AG04450 (cell line): ENCODE measurements around the gene PPP1R15B. TPM values are rescaled to one million over a fixed set of nuclear protein-coding genes. Genes with fewer than 3 reads are reported as not detected.
A peak's percentile ranks its signal among the peaks of the same experiment; 100 is the strongest.

Experiments
- CTCF ChIA-PET: fragments of 300-600, 350-600 bp; formaldehyde crosslinking; extraction: SDS; loops from one replicate; lab custom pipeline; 2022; ENCODE audit warnings: antibody characterized with exemption, inconsistent platforms; lab: Charles Lee
- POLR2A ChIA-PET: fragments of 350-600 bp; formaldehyde crosslinking; extraction: SDS; loops from one replicate; lab custom pipeline; 2021; ENCODE audit warnings: antibody characterized with exemption, inconsistent platforms; lab: Yijun Ruan, JAX
- DNase-seq: peaks from one replicate; pipeline ENCODE4 v3.0.0-alpha.2; 2011; ENCODE audit warnings: low read depth, low spot score
- H3K27ac ChIP-seq: one replicate; pipeline ENCODE4 v1.5.1; 2012; ENCODE audit warnings: low read depth, low read length, control low read depth
- H3K27me3 ChIP-seq: one replicate; pipeline ENCODE4 v1.6.0; 2012; ENCODE audit warnings: low read length; ENCODE audit not compliant: control insufficient read depth, insufficient read depth
- H3K4me3 ChIP-seq: 2 replicates; pipeline ENCODE4 v1.5.1; 2011; ENCODE audit warnings: mild to moderate bottlenecking, low read depth, low read length, control low read depth
- H3K9me3 ChIP-seq: 2 replicates; pipeline ENCODE4 v1.5.1; 2012; ENCODE audit warnings: low read length; ENCODE audit not compliant: control insufficient read depth, insufficient read depth
- polyA plus RNA-seq: library from polyadenylated mRNA; depleted of rRNA; stranded (reverse); fragments of >200 nt; gene quantifications from 2 replicates; pipeline ENCODE4 v1.2.3, GENCODE V29; 2011
- TF ChIP-seq, protein P1 (sequence below): IDR thresholded peaks from 2 replicates; pipeline ENCODE4 v1.5.1; 2011; ENCODE audit warnings: low read depth, low read length, control low read depth, inconsistent platforms

Gene PPP1R15B
- polyA plus RNA-seq, 1 experiment: 28.4 TPM

DNA sequence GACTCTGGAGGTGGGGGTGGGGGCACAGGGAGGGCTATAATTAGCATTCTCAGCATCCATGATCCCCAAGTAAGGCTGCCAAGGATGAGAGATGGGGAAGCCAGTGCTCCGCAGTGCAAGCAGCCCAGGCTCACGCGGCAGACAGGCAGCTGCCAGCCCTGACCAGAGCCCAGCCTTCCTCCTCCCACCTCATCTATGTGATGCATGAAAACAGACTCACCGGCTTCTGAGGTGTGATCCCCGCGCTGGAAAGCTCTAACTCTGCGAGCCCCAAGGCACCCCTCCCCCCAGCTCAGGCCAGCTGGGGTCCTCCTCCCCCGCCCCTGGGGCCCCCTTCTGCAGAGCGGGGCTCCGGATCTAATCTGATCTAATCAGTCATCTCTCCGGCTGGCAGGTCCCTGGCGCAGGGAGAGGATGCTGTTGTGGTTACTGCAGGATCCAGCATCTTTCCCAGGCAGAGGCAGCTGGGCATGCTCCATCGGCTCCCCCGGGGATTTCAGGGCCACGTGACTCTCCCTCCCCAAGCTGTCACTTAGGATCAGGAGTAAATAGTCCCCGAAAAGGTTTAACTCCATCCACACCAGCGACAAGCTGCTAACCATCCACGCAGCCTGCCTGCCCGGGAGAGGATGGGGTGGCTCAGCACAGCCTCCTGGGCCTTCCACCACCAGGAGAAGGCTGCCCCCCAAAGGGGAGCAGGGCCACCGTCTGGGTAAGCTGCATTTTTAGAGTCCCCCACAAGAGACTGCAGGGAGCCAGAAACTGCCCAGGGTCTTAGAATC, 52.0 kb downstream of the PPP1R15B start, which contains the start of gene PLEKHA6:
Gene PLEKHA6 (minus strand): TSS at position 456 of the 782 bp plus-strand sequence. CDS start 86,202 bp downstream, outside the sequence.
- TF ChIP-seq, protein P1, sequence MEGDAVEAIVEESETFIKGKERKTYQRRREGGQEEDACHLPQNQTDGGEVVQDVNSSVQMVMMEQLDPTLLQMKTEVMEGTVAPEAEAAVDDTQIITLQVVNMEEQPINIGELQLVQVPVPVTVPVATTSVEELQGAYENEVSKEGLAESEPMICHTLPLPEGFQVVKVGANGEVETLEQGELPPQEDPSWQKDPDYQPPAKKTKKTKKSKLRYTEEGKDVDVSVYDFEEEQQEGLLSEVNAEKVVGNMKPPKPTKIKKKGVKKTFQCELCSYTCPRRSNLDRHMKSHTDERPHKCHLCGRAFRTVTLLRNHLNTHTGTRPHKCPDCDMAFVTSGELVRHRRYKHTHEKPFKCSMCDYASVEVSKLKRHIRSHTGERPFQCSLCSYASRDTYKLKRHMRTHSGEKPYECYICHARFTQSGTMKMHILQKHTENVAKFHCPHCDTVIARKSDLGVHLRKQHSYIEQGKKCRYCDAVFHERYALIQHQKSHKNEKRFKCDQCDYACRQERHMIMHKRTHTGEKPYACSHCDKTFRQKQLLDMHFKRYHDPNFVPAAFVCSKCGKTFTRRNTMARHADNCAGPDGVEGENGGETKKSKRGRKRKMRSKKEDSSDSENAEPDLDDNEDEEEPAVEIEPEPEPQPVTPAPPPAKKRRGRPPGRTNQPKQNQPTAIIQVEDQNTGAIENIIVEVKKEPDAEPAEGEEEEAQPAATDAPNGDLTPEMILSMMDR: peak; percentile 71
- POLR2A ChIA-PET: interaction anchor here (0.6 to 1.4 kb wide), 5 partner anchors 9 to 225 kb away, joined by 3 to 5 read pairs (median 3); partner anchors contain the start of gene GOLT1A
- CTCF ChIA-PET: interaction anchor here (0.6 to 8.0 kb wide), 17 partner anchors 9 to 1022 kb away, joined by 3 to 212 read pairs (median 4); partner anchors contain the start of genes GOLT1A and REN
- no peak within 1 kb of the TSS for H3K27ac ChIP-seq
- no peaks in the 10 kb centered on the region for H3K27me3 ChIP-seq
- H3K9me3 ChIP-seq: no peaks in the 10 kb centered on the region
- peak within 1 kb of the TSS; percentile 39 for H3K4me3 ChIP-seq
- DNase-seq: no peak

DNA sequence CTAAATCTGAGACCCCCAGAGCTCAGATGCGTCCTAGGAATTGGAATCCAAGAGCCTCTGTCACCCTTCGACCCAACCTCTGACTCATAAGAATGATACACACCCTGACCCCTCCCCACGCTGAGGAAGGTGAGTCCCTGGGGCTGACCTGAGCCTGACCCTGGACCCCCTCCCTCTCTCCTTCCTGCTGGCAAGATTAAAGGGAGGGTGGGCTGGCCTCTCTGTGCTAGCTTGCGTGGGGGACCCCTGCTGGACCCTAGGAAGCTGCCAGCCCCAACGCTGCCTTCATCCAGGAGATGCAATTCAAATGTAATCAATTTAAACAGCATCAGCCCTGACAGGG, 52.5 kb downstream of the PPP1R15B start:
- ChIA-PET CTCF (interaction anchor here (1.1 to 8.0 kb wide), 7 partner anchors 38 to 193 kb away, joined by 3 to 212 read pairs (median 55); partner anchors contain the start of genes GOLT1A and REN), POLR2A (interaction anchor here (0.9 to 1.4 kb wide), 4 partner anchors 9 to 145 kb away, joined by 3 to 5 read pairs (median 4); partner anchors contain the start of gene GOLT1A)
- TF ChIP-seq, protein P1: no peak
- no peaks in the 10 kb centered on the region for H3K27me3 ChIP-seq
- no peak for DNase-seq
- peak overlapping the region; percentile 39 for H3K4me3 ChIP-seq
- no peak overlapping the region for H3K27ac ChIP-seq
- H3K9me3 ChIP-seq: no peaks in the 10 kb centered on the region

DNA sequence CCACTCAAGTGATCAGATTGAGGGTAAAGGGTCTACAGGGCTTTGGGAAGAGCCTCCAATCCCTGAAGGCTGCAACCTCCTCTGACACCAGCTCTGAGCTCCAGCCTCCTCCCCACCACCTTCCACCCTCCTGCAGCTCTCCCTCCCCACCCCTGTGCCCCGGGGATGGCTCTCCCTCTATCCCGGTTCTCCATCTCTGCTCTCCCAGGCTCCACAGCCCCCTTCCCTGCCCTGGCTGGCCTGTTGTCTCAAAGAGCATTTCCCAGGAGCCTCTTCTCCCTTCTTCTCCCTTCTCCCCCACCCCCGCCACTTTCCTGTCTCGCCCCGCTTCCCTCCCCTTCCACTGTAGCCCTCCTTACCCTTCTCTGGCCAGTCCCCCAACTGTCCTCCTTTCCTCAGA, 53.0 kb downstream of the PPP1R15B start:
- ChIA-PET POLR2A (no interaction called here), CTCF (interaction anchor here (1.2 to 8.0 kb wide), 6 partner anchors 38 to 193 kb away, joined by 4 to 212 read pairs (median 121); partner anchors contain the start of genes GOLT1A and REN)
- peak overlapping the region; percentile 39; the same call in 1 of the 2 replicates for H3K4me3 ChIP-seq
- no peak overlapping the region for H3K27ac ChIP-seq
- no peak for DNase-seq
- TF ChIP-seq, protein P1: no peak
- H3K9me3 ChIP-seq: no peaks in the 10 kb centered on the region
- H3K27me3 ChIP-seq: no peaks in the 10 kb centered on the region

DNA sequence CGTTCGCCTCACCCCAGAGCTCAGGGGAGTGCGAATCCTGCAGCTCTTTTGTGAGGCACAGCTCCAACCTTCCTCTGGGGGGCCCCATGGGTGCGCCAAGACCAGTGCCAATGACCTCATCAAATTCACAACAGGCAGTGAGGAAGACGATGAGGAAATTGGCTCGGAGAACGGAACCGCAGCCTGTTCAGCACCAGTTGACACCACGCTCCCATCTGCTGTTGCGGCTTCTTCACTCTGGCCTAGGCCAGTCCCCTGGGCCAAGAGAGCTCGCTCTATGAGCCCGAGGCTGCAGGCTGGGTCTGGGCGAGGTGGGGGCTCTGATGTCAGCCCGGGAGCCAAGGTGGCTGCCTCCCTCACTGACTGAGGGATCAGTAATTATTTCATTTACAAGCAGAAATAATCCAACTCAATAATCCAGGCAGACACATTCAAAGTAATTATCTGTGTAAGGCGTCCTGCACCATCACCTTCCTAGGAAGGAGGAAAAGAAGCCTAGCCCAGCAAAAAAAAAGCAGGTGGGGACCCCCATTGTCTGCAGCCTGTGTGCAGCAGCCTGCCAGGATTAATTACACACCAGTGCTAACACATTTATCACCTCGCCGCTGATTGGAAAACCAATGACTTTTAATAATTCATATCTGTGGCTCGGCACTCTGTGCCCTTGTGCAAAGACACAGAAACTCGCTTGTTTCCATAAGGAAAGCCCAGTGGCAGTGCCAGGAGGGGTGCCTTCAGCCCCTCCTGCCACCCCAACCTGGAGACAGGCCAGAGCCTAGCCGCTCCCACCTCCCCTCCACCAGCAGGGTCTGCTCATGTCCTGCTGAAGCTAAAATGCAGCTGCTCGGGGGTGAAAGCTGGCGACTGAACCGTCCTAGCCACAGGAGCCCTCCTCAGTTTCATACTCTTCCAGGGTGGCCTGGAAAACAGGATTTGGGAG, 53.8 kb downstream of the PPP1R15B start:
- CTCF ChIA-PET: interaction anchor here (0.7 to 8.0 kb wide), 6 partner anchors 39 to 220 kb away, joined by 4 to 195 read pairs (median 8); partner anchors contain the start of gene GOLT1A
- TF ChIP-seq, protein P1: no peak
- Histone ChIP-seq H3K4me3 (no peak overlapping the region), H3K27ac (no peak overlapping the region), H3K9me3 (no peaks in the 10 kb centered on the region), H3K27me3 (no peaks in the 10 kb centered on the region)
- POLR2A ChIA-PET: interaction anchor here (0.7 kb wide), 1 partner anchor 25 kb away, joined by 3 read pairs; no protein-coding TSS in a partner anchor
- DNase-seq: no peak
